Measurements from ENCODE around the gene CDK15.

GRCh38 chr2:201929281-201930026, 123.1 kb downstream of the CDK15 start:
- no peak for TF ChIP-seq EZH2 (IDR thresholded peaks at IDR 0.05; ENCODE audit: borderline replicate concordance, low read length)
- no peak for TF ChIP-seq CTCF (IDR thresholded peaks at IDR 0.05; ENCODE audit: low read length)

Measured in OCI-LY1 (cell line).